HG03342 (cell line): ENCODE data around the gene MYO10.
"Not testable (repeated sequence)": the region's sequence is repeated elsewhere in the genome, so short reads cannot be mapped to it uniquely, and the experiment has no call there.

Experiments used
- ATAC-seq: cut with Tn5 transposase; IDR thresholded peaks from one replicate; pipeline ENCODE4 v1.9.1; 2021; ENCODE audit warnings: mild to moderate bottlenecking, moderate library complexity; ENCODE audit not compliant: unreplicated experiment

Gene MYO10

GRCh38 chr5:16754601-16755000 lies 181.5 kb downstream of the MYO10 start:
- no peak for ATAC-seq

- ATAC-seq = no peak
Observed at GRCh38 chr5:16754086-16754485, 182.0 kb downstream of the MYO10 start.

- no peak for ATAC-seq
Observed at GRCh38 chr5:16750445-16750844, 185.6 kb downstream of the MYO10 start.

- no peak for ATAC-seq
Observed at GRCh38 chr5:16749626-16750025, 186.5 kb downstream of the MYO10 start.

GRCh38 chr5:16744164-16744880 lies 191.8 kb downstream of the MYO10 start:
- ATAC-seq = no peak

GRCh38 chr5:16742938-16743337 lies 193.2 kb downstream of the MYO10 start:
- no peak for ATAC-seq

GRCh38 chr5:16740811-16741392 lies 195.2 kb downstream of the MYO10 start:
- no peak for ATAC-seq

GRCh38 chr5:16740066-16740810 lies 195.8 kb downstream of the MYO10 start:
- ATAC-seq = no peak

GRCh38 chr5:16738393-16738792 lies 197.7 kb downstream of the MYO10 start:
- ATAC-seq = not testable (repeated sequence)

- ATAC-seq = no peak
Observed at GRCh38 chr5:16737620-16738364, 198.3 kb downstream of the MYO10 start.

- ATAC-seq = no peak
Observed at GRCh38 chr5:16737209-16737608, 198.9 kb downstream of the MYO10 start.

GRCh38 chr5:16736158-16736995 lies 199.7 kb downstream of the MYO10 start:
- no peak for ATAC-seq

- ATAC-seq = no peak
Observed at GRCh38 chr5:16735101-16736060, 200.7 kb downstream of the MYO10 start.

- no peak for ATAC-seq
Observed at GRCh38 chr5:16733331-16734006, 202.6 kb downstream of the MYO10 start.

GRCh38 chr5:16732356-16732755 lies 203.7 kb downstream of the MYO10 start:
- ATAC-seq = no peak

- peak; percentile 54 for ATAC-seq
Observed at GRCh38 chr5:16727755-16728325, 208.2 kb downstream of the MYO10 start.

- no peak for ATAC-seq
Observed at GRCh38 chr5:16726538-16726946, 209.5 kb downstream of the MYO10 start.

GRCh38 chr5:16725575-16725974 lies 210.5 kb downstream of the MYO10 start:
- ATAC-seq = no peak
